ENCODE measurements around the gene HMCN2. TPM values are rescaled to one million over a fixed set of nuclear protein-coding genes. Genes with fewer than 3 reads are reported as not detected.

Gene HMCN2
- total RNA-seq, 1 experiment from 2014 or later: 8.6 TPM

- Histone ChIP-seq H3K4me2 (ENCODE audit: insufficient read depth, insufficient read length, low read length) (no peak overlapping the region), H4K91ac (ENCODE audit: insufficient read length, low read depth, low read length) (no peak overlapping the region), H4K8ac (replicated peaks; ENCODE audit: insufficient read length, low read depth, low read length) (no peak overlapping the region), H4K5ac (ENCODE audit: insufficient read length, low read depth, low read length) (no peak overlapping the region), H3K9ac (ENCODE audit: extremely low read depth, insufficient read length, low read length) (no peak overlapping the region), H3K27ac (ENCODE audit: insufficient read length, low read depth, low read length) (no peak overlapping the region), H3K18ac (ENCODE audit: insufficient read length, low read depth, low read length) (peak overlapping the region; percentile 55), H3T11ph (ENCODE audit: low read length) (no peak overlapping the region), H3K4ac (ENCODE audit: low read depth, low read length) (no peak overlapping the region), H2AFZ (ENCODE audit: low read length) (no peak overlapping the region), H2AK5ac (ENCODE audit: insufficient read length, low read length) (no peak overlapping the region), H2BK12ac (ENCODE audit: insufficient read length, low read depth, low read length) (no peak overlapping the region), H2BK5ac (ENCODE audit: insufficient read length, low read length) (no peak overlapping the region), H4K20me1 (ENCODE audit: control insufficient read depth, insufficient read depth, insufficient read length) (no peaks in the 10 kb centered on the region), H3K79me1 (ENCODE audit: insufficient read depth, low read depth, low read length, poor library complexity, severe bottlenecking) (no peaks in the 10 kb centered on the region), H3K79me2 (ENCODE audit: insufficient read depth, low read length) (no peaks in the 10 kb centered on the region), H3K23me2 (ENCODE audit: insufficient read length, low read depth, low read length, poor library complexity, severe bottlenecking) (peaks cover 14% of the 10 kb centered on the region), H3K27me3 (ENCODE audit: insufficient read depth, low read length) (peaks cover 3% of the 10 kb centered on the region; the same call in 1 of the 2 replicates), H3K4me1 (ENCODE audit: insufficient read depth, low read length) (no peaks in the 10 kb centered on the region; the same call in 1 of the 2 replicates), H3K23ac (ENCODE audit: insufficient read length, low read depth, low read length) (no peak overlapping the region), H3K56ac (ENCODE audit: insufficient read length, low read depth, low read length) (no peak overlapping the region), H2BK120ac (ENCODE audit: low read depth, low read length, poor library complexity, severe bottlenecking) (no peak overlapping the region), H2BK15ac (ENCODE audit: low read depth, low read length) (no peak overlapping the region), H2BK20ac (ENCODE audit: low read depth, low read length, poor library complexity, severe bottlenecking) (no peak overlapping the region), H3K14ac (ENCODE audit: insufficient read depth, low read length) (no peak overlapping the region), H3K9me3 (ENCODE audit: control insufficient read depth, low read depth, low read length) (no peaks in the 10 kb centered on the region)
- Mint-ChIP-seq H3K4me3 (peak overlapping the region; percentile 43 to 62; a peak in 4 of 5 replicates), H3K9me3 (no peaks in the 10 kb centered on the region), H3K27me3 (ENCODE audit: low read depth) (peaks cover 41% of the 10 kb centered on the region), H3K36me3 (ENCODE audit: insufficient read depth in 1 of 3, low read depth in 3 of 3) (peaks cover 0 to 10% (median 4%) of the 10 kb centered on the region in 3 experiments; a peak in 2 of 7 replicates), H3K4me1 (peaks cover 41 to 61% of the 10 kb centered on the region in 2 experiments), H3K27ac (peak overlapping the region; percentile 94 to 99 (median 96))
- TF ChIP-seq, protein P1, sequence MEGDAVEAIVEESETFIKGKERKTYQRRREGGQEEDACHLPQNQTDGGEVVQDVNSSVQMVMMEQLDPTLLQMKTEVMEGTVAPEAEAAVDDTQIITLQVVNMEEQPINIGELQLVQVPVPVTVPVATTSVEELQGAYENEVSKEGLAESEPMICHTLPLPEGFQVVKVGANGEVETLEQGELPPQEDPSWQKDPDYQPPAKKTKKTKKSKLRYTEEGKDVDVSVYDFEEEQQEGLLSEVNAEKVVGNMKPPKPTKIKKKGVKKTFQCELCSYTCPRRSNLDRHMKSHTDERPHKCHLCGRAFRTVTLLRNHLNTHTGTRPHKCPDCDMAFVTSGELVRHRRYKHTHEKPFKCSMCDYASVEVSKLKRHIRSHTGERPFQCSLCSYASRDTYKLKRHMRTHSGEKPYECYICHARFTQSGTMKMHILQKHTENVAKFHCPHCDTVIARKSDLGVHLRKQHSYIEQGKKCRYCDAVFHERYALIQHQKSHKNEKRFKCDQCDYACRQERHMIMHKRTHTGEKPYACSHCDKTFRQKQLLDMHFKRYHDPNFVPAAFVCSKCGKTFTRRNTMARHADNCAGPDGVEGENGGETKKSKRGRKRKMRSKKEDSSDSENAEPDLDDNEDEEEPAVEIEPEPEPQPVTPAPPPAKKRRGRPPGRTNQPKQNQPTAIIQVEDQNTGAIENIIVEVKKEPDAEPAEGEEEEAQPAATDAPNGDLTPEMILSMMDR (conservative IDR thresholded peaks at IDR 0.05): no peak
- no CpG with 5 or more reads among the region's 16 CpGs for WGBS (ENCODE audit: extremely low coverage, insufficient read length, low lambda C conversion rate)
- DNase-seq: no peak
Measured at GRCh38 chr9:130268521-130269211, 3.1 kb downstream of the HMCN2 start.

Data from H9 (cell line).